Activated T-helper 1 cell treated with anti-CD3 and anti-CD28 coated beads, Interleukin-2, amount 50 U/mL, for 16 hours (primary cell): ENCODE data around the gene UNC13D.
"Not testable (repeated sequence)": the region's sequence is repeated elsewhere in the genome, so short reads cannot be mapped to it uniquely, and the experiment has no call there.

Experiments
- DNase-seq, 2 donors: peaks; one replicate each; pipeline ENCODE4 v3.0.0-alpha.2; 2020; ENCODE audit warnings: low read depth in 1 of 2, low spot score in 1 of 2

The UNC13D gene

DNA sequence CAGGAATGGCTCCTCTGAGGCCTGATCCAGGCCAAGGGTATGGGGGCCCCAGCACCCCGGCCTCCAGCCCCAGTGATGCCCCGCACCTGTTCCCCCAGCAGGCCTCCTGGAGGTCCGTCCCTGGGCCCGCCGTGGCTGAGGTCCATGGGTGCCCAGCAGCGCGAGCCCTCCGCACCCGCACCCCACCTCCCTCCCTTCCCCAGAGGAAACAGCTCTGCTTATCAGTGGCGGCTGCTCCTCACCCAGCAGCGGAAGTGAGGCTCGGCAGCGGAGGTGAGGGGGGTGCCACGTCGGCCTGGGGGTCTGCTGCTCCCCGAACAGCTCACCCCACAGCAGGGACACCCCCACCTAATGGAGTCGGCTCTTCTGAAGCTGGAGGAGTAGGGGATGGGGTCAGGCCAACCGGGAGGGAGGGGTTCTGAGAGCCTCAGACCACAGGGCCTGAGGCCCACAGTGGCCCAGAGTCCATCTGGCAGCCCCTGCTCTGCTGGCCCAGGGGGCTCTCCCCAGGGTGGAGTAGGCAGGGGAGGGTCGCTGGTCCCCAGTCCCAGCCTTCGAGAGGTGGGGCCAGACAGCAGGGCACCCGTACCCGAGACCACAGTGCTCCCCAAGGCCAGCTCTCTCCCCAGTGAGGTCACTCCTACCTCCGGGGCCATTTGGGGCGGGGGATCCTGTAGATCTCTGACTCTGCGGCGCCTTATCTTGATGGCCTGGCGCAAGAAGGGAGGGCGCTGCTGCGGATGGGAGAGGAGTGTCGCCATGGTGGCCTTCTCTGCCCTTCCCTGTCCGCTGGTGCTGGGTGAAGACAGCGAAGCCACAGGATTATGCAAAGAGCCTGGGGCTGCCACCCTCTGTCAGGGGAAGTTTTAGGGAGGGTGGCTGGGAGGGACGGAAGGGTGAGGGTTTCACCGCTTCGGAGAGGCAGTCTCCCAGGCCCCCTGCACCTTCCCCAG, at the start of gene UNC13D:
UNC13D (minus strand) TSS at position 828 of the 953 bp plus-strand sequence; CDS start at position 761, 67 bp downstream.
- DNase-seq: peak in 1 of 2 donors; percentile 35

GRCh38 chr17:75893305-75894048, 49.3 kb upstream of the UNC13D start:
- no peak for DNase-seq

GRCh38 chr17:75892556-75893224, 48.5 kb upstream of the UNC13D start:
- DNase-seq: no peak

- DNase-seq: no peak
Observed at GRCh38 chr17:75891605-75892555, 47.7 kb upstream of the UNC13D start.

GRCh38 chr17:75891022-75891604, 46.9 kb upstream of the UNC13D start:
- DNase-seq: no peak

- no peak for DNase-seq
Observed at GRCh38 chr17:75889454-75889853, 45.2 kb upstream of the UNC13D start.

DNA sequence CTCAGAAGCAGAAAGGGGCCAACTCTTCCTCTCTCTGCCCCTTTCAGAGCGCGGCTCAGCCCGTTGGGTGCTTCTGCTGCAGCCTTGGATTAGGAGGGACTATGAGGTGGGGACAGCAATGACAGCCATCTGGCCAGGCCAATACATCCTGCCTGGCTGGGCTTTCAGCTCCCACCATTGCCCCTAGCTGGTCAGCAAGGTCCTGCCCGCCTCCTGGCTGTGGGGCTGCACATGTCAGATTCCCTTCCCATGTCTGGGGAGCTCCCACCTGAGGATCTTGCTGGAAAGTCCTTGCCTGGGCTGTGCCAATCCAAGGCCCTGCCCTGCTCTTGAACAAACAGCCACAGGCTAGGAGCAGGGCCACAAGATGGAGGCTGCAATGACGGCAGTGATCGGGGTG, 44.3 kb upstream of the UNC13D start:
- no peak for DNase-seq

DNA sequence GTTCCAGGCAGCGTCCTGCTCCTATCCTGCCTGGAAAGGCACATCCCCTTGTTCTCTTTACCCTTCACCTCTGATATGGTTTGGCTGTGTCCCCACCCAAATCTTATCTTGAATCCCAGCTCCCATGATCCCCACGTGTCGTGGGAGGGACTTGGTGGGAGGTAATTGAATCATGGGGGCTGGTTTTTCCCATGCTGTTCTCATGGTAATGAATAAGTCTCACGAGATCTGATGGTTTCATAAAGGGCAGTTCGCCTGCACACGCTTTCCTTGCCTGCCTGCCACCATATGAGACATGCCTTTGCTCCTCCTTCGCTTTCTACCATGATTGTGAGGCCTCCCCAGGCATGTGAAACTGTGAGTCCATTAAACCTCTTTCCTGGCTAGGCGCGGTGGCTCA, 41.7 kb upstream of the UNC13D start:
- not testable (repeated sequence) for DNase-seq

GRCh38 chr17:75885431-75885830, 41.2 kb upstream of the UNC13D start:
- no peak for DNase-seq

DNA sequence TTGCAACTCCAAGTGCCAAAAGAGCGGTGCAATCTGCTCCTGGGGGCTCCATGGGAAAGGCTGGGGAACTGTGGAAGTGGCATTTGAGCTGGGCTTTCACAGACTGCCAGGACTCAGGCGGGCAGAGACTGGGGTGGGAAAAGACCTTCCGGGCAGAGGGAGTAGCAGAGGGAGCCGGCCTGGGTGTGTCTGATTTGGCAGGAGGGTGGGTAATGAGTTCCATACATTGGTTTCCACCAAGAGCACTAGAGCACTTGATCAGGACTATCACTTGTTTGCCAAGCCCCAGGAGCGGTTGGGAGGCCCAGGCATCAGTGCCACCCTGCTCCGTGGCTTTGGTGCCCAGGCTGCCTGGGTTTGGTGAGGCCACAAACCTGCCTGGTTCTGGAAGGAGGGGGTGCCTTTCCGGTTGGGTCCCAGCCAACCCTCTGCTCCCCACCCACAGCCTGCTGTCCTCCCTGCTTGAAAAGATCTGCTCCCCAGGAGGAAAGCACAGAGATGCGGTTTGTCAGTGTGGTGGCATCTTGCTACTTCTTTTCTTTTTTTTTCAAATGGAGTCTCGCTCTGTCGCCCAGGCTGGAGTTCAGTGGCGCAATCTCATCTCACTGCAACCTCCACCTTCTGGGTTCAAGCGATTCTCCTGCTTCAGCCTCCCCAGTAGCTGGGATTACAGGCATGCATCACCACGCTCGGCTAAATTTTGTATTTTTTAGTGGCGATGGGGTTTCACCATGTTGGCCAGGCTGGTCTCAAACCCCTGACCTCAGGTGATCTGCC, 37.7 kb upstream of the UNC13D start:
- DNase-seq: no peak

DNA sequence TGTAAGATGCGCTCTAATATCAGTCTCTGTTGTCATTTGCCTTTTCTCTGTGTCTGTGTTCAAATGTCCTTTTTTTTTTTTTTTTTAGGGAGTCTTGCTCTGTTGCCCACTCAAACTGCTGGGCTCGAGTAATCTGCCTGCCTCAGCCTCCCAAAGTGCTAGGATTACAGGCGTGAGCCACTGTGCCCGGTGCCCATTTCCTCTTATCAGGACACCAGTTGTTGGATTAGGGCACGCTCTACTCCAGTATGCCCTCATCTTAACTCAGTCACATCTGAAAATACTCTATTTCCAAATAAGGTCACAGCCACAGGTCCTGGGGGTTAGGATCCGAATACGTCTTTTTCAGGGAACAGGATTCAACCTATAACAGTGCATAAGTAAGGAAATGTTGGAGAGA, 36.1 kb upstream of the UNC13D start:
- no peak for DNase-seq

DNA sequence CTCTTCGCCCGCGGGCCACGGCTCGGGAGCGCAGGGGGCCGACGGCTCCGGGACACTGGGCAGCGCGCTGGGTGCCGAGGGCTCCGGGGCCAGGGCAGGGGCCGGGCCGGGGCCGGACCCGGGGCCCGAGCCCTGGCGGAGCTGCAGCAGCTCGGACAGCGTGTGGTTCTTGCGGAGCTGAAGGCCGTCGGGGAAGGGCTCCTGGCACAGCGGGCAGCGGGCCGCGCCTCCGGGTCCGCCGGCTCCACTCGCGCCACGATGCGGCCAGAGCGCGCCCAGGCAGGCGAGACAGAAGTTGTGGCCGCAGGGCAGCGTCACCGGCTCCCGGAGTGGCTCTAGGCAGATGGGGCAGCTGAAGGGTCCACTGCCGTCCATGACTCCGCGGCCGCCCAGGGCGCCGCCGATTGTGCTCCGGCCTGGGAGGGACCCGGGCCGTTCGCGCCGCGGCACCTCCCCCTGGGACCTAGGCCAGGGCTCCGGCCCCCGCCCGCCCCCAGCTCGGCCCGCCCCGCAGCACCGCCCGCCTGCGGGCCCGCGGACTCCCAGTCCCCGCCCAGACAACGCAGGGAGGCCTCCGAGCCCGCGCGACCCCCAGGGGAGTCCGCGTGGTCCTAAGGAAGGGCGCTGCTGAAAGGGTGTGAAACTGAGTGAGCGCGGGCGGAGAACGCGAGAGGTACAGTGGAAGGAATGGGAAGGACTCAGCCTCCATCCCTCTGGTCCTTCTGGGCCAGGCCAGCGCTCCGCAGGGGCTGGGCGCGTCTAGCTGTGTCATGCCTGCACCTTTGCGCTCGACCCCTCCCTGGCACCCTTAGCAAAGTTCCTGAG, 34.2 kb upstream of the UNC13D start, which contains the start of gene TRIM47:
TRIM47 (minus strand) TSS at position 408 of the 825 bp plus-strand sequence; CDS start at position 375, 33 bp downstream.
- DNase-seq: no peak

GRCh38 chr17:75877752-75878173, 33.6 kb upstream of the UNC13D start:
- DNase-seq: peak; percentile 33 to 63

DNA sequence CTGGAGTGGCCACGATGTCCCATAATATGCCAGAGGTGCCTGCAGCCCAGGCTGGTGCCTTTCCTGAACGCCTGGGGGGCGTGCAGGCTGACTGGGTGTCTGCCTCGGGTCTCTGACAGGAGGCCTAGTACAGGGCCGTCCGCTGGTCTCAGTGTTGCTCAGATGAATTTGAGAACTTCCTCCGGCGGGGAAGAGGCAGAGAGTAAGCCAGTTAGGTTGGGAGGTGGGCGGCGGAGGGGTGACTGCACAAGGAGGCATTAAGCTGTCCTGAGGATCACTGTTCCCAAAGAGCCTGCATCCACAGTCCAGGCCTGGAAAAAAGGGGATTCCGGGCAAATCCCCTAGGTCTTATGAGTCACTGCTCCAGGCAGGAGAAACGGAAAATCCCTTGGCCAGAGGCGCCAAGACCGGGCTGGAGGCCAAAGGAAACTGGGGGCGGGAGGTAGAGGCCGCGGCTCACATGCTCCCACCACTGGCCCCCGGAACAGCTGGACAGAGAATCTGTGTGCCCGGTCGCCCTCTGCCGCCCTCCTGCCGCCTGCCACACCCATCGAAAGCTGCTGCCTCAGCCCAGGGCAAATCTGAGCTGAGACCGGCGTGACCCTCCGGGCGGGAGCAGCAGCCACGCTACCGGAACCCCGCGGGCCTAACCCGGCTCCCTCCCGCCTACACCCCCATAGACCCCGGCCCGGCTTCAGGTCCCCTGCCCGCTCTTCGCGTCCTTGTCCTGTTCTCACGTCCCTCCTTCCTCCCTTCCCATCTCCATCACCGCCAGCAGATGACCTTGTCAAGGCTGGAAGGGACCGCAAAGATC, 32.9 kb upstream of the UNC13D start:
- DNase-seq: no peak

DNA sequence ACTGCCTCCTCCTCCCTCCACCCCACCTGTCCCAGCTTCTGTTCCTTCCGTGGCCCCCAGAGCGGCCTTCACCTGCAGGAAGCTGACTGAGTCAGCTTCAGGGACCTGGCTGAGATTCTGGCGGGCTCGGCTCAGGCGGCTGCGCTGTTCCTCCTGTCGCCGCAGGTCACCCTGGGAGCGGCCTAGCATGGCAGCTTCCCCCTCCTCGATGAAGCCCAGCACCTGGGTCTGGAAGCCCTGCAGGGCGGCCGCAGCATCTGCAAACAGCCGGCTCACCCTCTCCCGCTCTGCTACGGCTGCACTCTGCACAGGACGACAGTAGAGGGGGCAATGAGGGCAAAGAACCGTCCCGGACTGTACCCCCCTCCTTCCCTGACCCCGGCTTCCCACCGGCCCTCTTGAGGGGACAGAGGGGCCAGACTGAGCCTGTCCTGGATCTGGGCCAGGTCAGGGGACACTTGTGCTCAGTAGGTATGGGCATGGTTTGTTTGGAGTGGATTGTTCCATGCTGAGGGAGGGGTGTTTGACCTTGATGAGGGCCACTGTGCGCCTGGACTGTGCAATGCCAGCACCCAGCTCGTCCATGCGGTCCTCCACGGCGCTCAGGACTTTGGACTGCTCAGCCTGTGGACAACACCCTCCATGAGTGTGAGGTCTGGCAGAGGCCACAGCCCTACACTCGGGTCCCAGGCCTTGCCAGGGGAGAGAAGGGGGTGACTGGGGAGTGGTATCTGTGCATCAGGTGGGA, 32.2 kb upstream of the UNC13D start:
- DNase-seq: peak; percentile 53 to 57

- DNase-seq: no peak
Observed at GRCh38 chr17:75875940-75876189, 31.7 kb upstream of the UNC13D start.
